ENCODE results near the gene RSPO4. TPM values are rescaled to one million over a fixed set of nuclear protein-coding genes. Genes with fewer than 3 reads are reported as not detected.
"Not testable (repeated sequence)": the region's sequence is repeated elsewhere in the genome, so short reads cannot be mapped to it uniquely, and the experiment has no call there.

The RSPO4 gene
- polyA plus RNA-seq, 3 donors = 0.03 to 0.56 (median 0.04) TPM

DNA sequence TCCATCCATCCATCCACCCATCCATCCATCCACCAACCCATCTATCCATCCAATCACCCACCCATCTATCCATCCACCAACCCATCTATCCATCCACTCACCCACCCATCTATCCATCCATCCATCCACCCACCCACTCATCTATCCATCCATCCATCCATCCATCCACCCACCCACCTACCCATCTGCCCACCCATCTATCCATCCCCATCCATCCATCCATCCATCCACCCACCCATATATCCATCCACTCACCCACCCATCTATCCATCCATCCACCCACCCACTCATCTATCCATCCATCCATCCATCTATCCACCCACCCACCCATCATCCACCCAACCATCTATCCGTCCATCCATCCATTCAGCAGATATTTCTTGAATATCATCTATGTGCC is 17.1 kb downstream of the RSPO4 start:
- H3K27ac ChIP-seq (ENCODE audit: low read depth, low read length) = not testable (repeated sequence)
- 75 to 86% (median 86%) methylated on average over 1 of the region's 1 CpG for WGBS, 3 donors

DNA sequence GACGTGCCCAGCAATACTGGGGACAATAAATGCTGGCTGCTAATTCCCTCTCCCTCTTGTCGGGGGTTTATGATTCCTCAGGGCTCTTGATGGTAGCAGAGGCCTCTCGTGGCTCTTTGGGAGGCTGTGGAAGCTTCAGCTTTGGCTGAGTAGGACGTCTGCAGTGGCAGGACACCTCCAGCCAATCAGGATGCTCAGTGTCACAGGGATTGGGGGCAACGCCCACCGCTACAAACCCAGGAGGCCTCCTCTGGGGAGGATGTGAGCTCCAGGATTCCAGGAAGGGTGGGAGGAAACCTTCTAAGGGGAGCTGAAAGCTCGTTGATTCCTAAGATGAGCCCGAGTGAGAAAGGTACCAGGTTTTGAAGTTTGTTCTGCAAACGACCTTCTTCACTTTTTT is 19.4 kb downstream of the RSPO4 start:
- 22 to 30% (median 26%) methylated on average over 9 of the region's 9 CpGs for WGBS, 3 donors
- H3K27ac ChIP-seq (ENCODE audit: low read depth, low read length) = no peak overlapping the region

DNA sequence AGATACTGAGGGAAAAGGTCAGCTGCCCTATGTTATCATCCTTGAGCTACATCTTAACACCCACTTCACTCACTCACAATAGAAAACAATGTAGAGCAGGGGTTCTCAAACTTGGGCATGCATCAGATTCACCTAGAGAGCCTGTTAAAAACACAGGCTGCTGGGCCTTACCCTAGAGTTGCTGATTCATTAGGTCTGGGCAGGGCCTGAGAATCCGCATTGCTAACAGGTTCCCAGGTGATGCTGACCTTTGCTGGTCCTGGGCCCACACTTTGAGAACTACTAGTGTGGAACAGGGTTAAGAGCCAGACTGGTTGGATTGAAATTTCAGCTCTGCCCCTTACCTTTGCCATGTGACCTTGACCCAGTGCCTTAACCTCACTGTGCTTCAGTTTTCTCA is 25.1 kb downstream of the RSPO4 start:
- WGBS, 3 donors = 50 to 89% (median 58%) methylated on average over 1 of the region's 1 CpG
- H3K27ac ChIP-seq (ENCODE audit: low read depth, low read length) = no peak overlapping the region

DNA sequence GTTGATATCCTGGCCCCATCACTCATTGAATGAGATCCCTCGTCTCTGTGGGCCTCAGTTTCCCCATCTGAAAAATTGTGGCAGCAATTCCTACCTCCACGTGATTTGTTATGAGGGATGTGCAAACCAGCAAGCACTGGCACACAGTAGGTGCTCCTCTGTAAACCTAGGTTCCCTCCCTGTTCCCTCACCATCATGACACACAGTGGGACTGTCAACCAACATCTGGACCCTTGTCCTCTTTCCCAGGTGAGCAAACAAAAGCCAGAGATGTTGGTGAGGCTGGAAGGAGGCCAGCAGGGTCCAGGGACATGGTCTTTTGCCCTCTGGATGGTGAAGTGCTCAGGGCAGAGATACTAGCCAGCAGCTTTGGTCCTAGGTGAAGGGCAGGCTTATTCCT is 26.1 kb downstream of the RSPO4 start:
- no peak overlapping the region for H3K27ac ChIP-seq (ENCODE audit: low read depth, low read length)
- 54 to 67% (median 62%) methylated on average over 2 of the region's 2 CpGs for WGBS, 3 donors

DNA sequence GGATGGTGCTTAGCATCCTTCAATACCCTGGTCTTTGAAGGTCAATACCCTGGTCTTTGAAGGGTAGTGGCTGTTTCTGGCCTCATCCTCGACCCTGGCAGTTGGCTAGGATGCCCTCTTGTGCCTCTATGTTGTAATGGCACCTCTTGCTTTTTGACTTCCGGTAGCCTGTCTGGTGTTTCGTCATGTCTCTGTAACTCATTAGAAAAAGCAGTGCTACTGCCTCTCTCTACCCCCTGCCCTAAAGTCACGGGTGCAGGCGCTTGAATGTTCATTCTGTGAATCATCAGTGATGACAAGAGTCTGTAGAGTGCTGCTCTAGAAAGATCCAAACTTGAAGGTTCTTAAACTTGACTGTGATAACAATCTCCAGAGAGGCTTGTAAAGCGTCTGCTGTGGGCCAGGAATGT is 28.3 kb downstream of the RSPO4 start:
- WGBS, 3 donors = 18 to 25% (median 23%) methylated on average over 6 of the region's 6 CpGs
- H3K27ac ChIP-seq (ENCODE audit: low read depth, low read length) = no peak overlapping the region

DNA sequence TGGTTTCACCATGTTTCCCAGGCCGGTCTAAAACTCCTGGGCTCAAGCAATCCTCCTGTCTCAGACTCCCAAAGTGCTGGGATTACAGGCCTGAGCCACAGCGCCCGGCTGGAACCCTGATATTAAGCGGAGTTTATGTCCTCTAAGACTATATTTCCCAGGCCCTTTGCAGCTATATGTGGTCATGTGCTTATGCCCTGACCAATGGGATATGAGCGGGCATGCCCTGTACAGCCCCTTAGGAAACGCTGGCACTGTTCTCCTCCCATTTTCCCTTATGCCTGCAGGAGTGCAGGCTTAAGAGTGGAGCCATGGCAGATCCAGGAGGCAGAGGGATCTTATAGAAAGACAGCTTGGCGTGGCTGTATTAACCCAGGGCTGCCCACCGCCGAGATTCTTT is 29.9 kb downstream of the RSPO4 start:
- 83 to 90% (median 85%) methylated on average over 9 of the region's 9 CpGs for WGBS, 3 donors
- H3K27ac ChIP-seq (ENCODE audit: low read depth, low read length) = no peak overlapping the region

DNA sequence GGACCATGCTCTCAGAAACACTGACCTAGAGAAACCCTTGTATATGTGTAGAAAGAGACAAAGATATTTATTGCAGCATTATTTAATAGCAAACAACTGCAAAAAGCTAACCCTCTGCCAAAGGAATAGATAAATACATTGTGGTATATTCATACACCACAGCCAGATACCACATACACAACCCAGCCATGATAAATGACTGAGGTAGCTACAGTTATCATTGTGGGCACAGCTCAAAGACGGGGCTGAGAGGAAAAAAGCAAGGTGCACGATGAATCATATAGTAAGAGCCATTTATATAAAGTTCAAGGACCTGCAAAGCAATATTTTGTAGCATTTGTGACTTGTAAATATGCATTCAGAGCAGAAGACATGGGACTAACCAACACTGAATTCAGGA is 30.8 kb downstream of the RSPO4 start:
- 70 to 78% (median 73%) methylated on average over 2 of the region's 2 CpGs for WGBS, 3 donors
- H3K27ac ChIP-seq (ENCODE audit: low read depth, low read length) = no peak overlapping the region

DNA sequence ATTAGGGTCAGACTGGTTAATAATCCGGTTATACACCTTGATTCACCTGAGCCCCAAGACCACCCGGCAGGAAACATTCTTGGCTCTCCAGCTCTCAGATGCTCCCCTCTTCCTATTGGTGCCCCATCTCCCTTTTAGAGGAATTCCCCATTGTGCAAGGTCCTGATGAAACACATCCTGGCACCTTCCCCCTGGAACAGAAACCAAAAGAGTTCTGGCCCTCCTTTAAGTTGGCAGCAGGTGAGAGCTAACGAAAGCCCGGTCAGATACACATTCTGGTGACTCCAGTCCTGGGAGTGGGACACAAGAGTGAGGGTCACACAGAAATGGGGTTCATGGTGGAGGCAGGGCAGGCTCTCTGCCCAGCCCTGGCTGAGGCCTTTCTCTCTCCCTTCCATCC is 32.2 kb downstream of the RSPO4 start:
- H3K27ac ChIP-seq (ENCODE audit: low read depth, low read length) = no peak overlapping the region
- WGBS, 3 donors = 65 to 76% (median 71%) methylated on average over 4 of the region's 4 CpGs

DNA sequence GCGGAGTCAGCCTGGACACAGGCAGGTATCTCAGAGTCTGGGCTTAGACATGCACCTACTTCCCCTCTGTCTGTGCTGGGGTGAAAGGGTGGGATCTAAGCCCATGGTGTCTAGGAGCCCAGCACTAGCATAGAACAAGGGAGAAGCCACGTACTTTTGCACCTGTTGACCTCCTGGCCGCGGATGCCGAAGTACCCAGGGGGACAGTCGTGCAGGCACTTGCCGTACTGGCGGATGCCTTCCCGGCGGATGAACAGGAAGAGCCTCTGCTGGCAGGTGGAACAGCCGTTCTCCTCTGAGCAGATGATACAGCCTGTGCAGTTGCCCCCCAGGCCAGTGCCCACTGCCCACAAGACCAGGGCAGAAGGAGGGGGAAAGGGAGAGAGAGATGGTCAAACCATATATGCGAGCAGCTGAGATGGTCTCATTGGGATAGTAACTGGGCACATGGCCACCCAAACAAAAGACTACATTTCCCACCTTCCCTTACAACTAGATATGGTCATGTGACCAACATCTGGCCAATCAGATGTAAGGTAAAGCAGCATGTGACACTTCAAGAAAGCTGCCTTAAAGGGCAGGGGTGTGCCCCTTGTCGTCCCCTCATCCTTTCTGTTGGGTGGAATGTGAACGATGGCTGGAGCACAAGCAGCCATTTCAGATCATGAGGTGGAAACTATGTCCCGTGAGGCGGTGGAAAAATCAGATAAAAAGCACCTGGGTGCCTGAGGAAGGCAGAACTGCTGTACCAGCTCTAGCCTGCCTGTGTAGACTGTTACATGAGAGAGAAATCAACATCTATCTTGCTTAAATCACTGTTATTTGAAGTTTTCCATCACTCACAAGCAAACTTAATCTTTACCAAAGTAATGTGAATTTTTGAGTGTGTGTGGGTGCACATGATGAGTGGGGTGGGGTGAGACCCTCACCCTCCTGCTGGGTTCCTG is 34.0 kb downstream of the RSPO4 start:
- WGBS, 3 donors = 81 to 90% (median 90%) methylated on average over 16 of the region's 16 CpGs
- no peak overlapping the region for H3K27ac ChIP-seq (ENCODE audit: low read depth, low read length)

DNA sequence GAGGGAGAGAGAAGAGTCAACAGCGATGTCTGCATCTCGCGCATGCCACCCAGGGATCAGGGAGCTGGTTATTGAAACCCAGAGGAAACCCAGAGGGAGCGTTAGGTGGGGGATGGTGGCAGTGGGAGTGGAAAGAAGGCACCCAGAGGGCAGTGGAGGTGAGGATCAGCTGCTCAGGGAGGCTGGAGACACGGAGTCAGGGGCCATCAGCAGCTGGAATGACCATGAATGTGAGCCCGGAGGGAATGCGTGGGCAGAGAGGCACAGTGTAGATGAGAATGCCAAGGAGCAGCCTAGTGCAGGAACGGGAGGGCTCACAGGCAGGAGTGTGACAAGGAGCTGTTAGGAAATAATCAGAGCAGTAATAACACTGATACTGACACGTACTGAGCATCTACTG is 36.2 kb downstream of the RSPO4 start:
- 65 to 70% (median 67%) methylated on average over 9 of the region's 9 CpGs for WGBS, 3 donors
- no peak overlapping the region for H3K27ac ChIP-seq (ENCODE audit: low read depth, low read length)

DNA sequence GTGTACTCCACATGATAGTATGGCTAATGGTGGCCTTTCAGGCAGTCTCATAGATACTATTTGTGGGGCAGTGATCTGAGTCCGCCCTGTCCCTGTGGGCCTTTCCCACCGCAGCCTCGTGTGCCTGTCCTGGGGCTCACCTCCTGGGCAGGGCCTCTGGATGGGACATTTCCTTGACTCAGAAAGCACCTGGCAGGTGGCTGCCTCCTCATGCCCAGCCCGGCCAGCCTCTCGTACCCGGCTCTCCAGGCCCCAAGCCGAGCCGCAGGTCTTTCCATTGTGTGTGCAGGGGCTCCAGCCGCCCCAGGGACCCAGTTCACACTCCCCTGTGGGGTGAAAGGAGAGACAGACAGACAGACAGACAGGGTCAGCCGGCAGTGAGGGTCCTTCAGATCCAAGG is 38.3 kb downstream of the RSPO4 start:
- H3K27ac ChIP-seq (ENCODE audit: low read depth, low read length) = no peak overlapping the region
- 76 to 90% (median 85%) methylated on average over 10 of the region's 10 CpGs for WGBS, 3 donors

DNA sequence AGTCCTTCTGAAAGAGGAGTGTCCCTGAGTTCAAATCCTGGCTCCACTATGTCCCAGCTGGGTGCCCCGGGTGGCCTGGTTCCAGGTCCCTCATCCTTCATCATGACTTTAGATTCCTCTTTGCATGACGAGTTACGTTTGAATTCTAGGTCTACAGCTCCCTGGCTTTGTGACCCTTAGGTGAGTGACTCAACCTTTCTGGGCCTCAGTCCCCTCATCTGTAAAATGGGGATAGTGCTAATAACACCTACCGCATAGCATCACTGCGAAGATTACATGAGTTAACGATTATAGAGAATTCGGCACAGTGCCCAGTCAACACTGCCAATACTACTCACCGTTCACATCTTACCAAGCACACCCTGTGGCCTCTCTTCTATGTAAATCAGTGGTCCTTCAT is 39.4 kb downstream of the RSPO4 start:
- WGBS, 3 donors = 78 to 89% (median 85%) methylated on average over 8 of the region's 8 CpGs

DNA sequence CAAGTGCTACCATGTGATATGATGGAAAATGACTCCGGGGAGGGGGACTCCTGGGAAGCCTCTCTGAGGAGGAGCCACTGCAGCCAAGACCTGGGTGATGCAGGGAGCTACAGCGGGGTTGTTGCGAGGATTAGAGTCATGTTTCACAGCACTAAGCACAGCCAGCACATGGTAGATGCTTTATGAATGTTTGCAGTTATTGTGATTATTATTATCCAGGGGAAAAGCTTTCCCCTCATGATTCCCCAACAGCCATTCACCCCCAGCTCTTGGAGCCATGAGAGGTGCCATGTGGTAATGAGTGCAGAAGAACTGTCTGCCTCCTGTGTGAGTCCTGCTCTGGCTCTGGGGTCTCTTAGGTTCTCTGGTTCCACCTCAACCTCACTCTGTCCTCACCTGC is 39.9 kb downstream of the RSPO4 start:
- no peak overlapping the region for H3K27ac ChIP-seq (ENCODE audit: low read depth, low read length)
- 59 to 75% (median 72%) methylated on average over 3 of the region's 3 CpGs for WGBS, 3 donors

More for the DNA sequence above, 39.4 kb downstream of the RSPO4 start:
- no peak overlapping the region for H3K27ac ChIP-seq (ENCODE audit: low read depth, low read length)

DNA sequence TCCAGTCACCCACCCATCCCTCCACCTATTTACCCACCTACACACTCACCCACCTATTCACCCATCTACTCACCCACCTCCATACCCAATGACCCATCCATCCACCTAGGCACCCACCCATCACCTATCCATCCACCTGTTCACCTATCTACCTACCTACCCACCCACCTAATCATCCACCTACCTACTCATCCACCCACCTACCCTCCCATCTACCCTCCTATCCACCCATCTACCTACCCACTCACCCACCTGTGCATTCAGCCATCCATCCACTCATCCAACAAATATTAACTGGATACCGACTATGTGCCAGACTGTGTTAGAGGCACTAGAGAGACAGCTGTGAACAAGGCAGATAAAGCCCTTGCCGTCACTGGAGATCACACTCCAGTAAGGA is 40.3 kb downstream of the RSPO4 start:
- 42 to 78% (median 60%) methylated on average over 2 of the region's 2 CpGs for WGBS, 3 donors
- no peak overlapping the region for H3K27ac ChIP-seq (ENCODE audit: low read depth, low read length)

DNA sequence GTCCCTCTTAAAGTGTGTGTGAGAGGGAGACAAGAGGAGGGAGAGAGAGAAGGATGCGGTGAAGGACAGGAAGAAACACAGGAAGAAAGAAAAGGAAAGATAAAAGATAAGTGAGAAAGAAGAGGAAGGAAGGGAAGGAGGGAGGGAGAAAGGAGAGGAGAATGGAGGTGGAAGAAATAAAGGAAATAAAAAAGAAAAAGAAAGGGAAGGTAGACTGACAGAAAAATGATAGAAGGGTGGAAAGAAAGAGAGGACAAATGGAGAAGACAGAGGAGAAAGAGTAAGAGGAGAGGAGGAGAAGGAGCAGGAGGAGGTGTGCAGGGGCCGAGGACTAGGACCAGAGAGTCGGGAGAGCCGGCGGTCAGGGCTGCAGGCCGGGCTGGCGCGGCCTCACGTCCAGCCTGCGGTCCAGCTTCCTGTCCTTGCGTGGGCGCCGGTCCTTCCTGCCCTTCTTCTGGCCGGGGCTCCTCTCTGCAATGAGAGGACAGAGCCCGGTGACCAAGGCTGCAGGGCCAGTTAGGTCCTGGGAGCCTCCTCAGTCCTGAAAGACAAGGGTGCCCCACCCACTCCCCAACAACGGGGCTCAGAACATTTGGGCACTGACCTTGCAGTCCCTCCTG is 42.0 kb downstream of the RSPO4 start:
- no peak overlapping the region for H3K27ac ChIP-seq (ENCODE audit: low read depth, low read length)
- WGBS, 3 donors = 58 to 80% (median 78%) methylated on average over 16 of the region's 16 CpGs

DNA sequence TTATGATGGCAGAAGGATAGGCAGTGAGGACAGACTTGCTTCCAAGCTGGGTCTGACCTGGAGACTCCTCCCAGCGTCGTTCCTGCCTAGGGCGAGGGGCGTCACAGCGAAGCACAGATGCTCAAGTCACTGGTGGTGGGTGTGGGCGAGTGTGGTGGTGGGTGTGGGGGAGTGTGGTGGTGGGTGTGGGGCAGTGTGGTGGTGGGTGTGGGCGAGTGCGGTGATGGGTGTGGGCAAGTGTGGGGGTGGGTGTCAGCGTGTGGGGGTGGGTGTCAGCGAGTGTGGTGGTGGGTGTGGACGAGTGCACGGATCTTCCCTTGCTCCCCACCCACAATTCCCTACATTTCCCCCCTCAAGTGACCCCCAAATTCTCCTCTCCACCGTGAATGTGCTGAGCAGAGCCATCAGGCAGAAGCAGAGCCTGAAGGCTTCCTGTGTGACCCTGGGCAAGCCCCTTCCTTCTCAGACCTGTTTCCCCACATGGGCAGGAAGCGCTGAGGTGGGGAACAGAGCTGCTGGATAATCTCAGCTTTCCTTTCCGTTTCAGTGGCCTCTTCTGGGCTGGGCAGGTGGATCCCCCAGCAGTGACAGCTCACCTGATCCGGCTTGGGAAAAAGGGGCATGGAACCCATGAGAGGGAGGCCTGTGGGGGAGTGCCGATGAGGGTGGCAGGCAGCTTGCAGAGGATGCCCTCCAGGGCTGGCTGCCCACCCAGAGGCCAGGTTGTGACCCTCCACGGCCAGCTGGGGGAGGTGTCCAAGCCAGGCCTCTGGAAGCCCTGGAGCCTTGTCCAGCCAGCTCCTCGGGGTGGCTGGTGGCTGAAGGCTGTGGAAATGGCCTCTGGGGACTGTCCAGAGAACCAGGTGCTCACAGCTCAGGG is 42.9 kb downstream of the RSPO4 start:
- 44 to 58% (median 50%) methylated on average over 15 to 19 of the region's 19 CpGs for WGBS, 3 donors
- H3K27ac ChIP-seq (ENCODE audit: low read depth, low read length) = no peak overlapping the region

DNA sequence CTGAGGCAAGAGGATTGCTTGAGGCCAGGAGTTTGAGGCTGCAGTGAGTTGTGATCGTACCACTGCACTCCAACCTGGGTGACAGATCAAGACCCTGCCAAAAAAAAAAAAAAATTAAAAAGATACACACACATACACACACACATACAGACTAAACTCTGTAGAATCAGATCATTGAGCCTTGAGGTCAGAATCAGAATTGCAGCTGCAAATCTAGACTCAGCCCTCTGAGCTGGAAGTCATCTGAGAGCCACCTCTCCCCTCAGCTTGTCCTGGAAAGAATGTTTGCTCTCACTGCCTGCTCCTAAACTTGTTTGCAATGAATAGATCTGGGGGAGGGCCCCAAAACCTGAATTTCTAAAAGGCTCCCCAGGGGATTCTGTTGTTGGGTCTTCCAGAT is 44.6 kb downstream of the RSPO4 start:
- 82 to 92% (median 92%) methylated on average over 1 of the region's 1 CpG for WGBS, 3 donors
- no peak overlapping the region for H3K27ac ChIP-seq (ENCODE audit: low read depth, low read length)

DNA sequence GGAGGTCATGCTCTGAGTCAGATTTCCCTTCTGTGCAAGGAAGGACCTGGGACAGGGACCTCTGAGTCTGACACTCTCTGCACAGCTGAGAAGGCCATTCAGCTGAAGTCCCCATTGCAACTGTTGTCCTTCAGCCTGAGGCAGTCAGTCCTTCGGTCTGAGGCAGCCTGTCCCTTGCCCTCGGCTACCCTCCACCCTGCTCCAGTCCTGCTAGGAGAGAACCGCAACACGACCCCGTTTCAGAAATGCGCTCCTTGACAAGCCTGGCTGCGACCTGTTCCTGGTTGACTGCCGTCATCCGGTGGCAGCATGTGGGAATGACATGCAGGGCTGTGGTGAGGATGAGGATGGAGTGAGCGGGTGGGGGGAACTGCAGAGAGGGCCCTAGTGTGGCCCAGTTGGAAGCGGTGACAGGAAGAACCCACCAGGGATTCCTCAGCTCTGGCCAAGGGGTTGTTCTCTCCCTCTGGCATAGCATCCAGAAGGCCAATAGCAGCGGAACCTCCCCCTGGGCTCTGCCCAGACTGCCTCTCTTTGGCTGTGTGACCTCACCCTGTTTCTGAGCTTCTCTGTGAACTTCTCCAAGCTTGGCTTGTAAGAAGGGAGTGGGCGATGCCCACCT is 45.7 kb downstream of the RSPO4 start:
- no peak overlapping the region for H3K27ac ChIP-seq (ENCODE audit: low read depth, low read length)
- WGBS, 3 donors = 5 to 12% (median 11%) methylated on average over 13 of the region's 13 CpGs
